ENCODE data around the gene MYL7.
"Not testable (repeated sequence)": the region's sequence is repeated elsewhere in the genome, so short reads cannot be mapped to it uniquely, and the experiment has no call there.

MYL7 gene

GRCh38 chr7:44183386-44183785 lies 42.3 kb upstream of the MYL7 start:
- H3K9me3 ChIP-seq (ENCODE audit: severe bottlenecking): peaks cover 2% of the 10 kb centered on the region
- no peaks in the 10 kb centered on the region for H3K36me3 ChIP-seq
- no peak for DNase-seq
- TF ChIP-seq CTCF (IDR thresholded peaks at IDR 0.05; ENCODE audit: low read depth, low read length): no peak
- no peak overlapping the region for H3K4me3 ChIP-seq (ENCODE audit: low read depth, low read length)
- H3K27ac ChIP-seq: no peak overlapping the region
- no peaks in the 10 kb centered on the region for H3K27me3 ChIP-seq (ENCODE audit: insufficient read depth, low read depth, severe bottlenecking)

- no peak for TF ChIP-seq CTCF (IDR thresholded peaks at IDR 0.05; ENCODE audit: low read depth, low read length)
- DNase-seq: no peak
- Histone ChIP-seq H3K4me3 (ENCODE audit: low read depth, low read length) (no peak overlapping the region), H3K9me3 (ENCODE audit: severe bottlenecking) (peaks cover 2% of the 10 kb centered on the region), H3K27ac (no peak overlapping the region), H3K27me3 (ENCODE audit: insufficient read depth, low read depth, severe bottlenecking) (no peaks in the 10 kb centered on the region), H3K36me3 (no peaks in the 10 kb centered on the region)
Observed at GRCh38 chr7:44182827-44183226, 41.7 kb upstream of the MYL7 start.

GRCh38 chr7:44180631-44181030 lies 39.5 kb upstream of the MYL7 start:
- Histone ChIP-seq H3K27me3 (ENCODE audit: insufficient read depth, low read depth, severe bottlenecking) (no peaks in the 10 kb centered on the region), H3K9me3 (ENCODE audit: severe bottlenecking) (peaks cover 2% of the 10 kb centered on the region), H3K4me3 (ENCODE audit: low read depth, low read length) (no peak overlapping the region), H3K36me3 (no peaks in the 10 kb centered on the region), H3K27ac (no peak overlapping the region)
- no peak for DNase-seq
- no peak for TF ChIP-seq CTCF (IDR thresholded peaks at IDR 0.05; ENCODE audit: low read depth, low read length)

- H3K27ac ChIP-seq: no peak overlapping the region
- H3K9me3 ChIP-seq (ENCODE audit: severe bottlenecking): no peaks in the 10 kb centered on the region
- no peaks in the 10 kb centered on the region for H3K27me3 ChIP-seq (ENCODE audit: insufficient read depth, low read depth, severe bottlenecking)
- DNase-seq: no peak
- H3K36me3 ChIP-seq: no peaks in the 10 kb centered on the region
- TF ChIP-seq CTCF (IDR thresholded peaks at IDR 0.05; ENCODE audit: low read depth, low read length): no peak
- H3K4me3 ChIP-seq (ENCODE audit: low read depth, low read length): no peak overlapping the region
Observed at GRCh38 chr7:44177570-44178131, 36.5 kb upstream of the MYL7 start.

- TF ChIP-seq CTCF (IDR thresholded peaks at IDR 0.05; ENCODE audit: low read depth, low read length): no peak
- DNase-seq: no peak
- H3K9me3 ChIP-seq (ENCODE audit: severe bottlenecking): no peaks in the 10 kb centered on the region
- no peaks in the 10 kb centered on the region for H3K27me3 ChIP-seq (ENCODE audit: insufficient read depth, low read depth, severe bottlenecking)
- no peaks in the 10 kb centered on the region for H3K36me3 ChIP-seq
- no peak overlapping the region for H3K27ac ChIP-seq
- H3K4me3 ChIP-seq (ENCODE audit: low read depth, low read length): no peak overlapping the region
Observed at GRCh38 chr7:44176486-44176885, 35.4 kb upstream of the MYL7 start.

- Histone ChIP-seq H3K36me3 (no peaks in the 10 kb centered on the region), H3K27ac (no peak overlapping the region), H3K27me3 (ENCODE audit: insufficient read depth, low read depth, severe bottlenecking) (no peaks in the 10 kb centered on the region), H3K4me3 (ENCODE audit: low read depth, low read length) (no peak overlapping the region), H3K9me3 (ENCODE audit: severe bottlenecking) (no peaks in the 10 kb centered on the region)
- DNase-seq: no peak
- no peak for TF ChIP-seq CTCF (IDR thresholded peaks at IDR 0.05; ENCODE audit: low read depth, low read length)
Observed at GRCh38 chr7:44175730-44176129, 34.6 kb upstream of the MYL7 start.

- not testable (repeated sequence) for H3K27me3 ChIP-seq (ENCODE audit: insufficient read depth, low read depth, severe bottlenecking); H3K36me3 ChIP-seq; DNase-seq; H3K4me3 ChIP-seq (ENCODE audit: low read depth, low read length); H3K9me3 ChIP-seq (ENCODE audit: severe bottlenecking); H3K27ac ChIP-seq
Observed at GRCh38 chr7:44174694-44174948, 33.5 kb upstream of the MYL7 start.
